ENCODE results near the gene GASK1A.

The GASK1A gene

GRCh38 chr3:42991341-42992315 lies 12.5 kb downstream of the GASK1A start:
- no peak for DNase-seq (ENCODE audit: low read depth in 2 of 2)
- TF ChIP-seq, protein P1, sequence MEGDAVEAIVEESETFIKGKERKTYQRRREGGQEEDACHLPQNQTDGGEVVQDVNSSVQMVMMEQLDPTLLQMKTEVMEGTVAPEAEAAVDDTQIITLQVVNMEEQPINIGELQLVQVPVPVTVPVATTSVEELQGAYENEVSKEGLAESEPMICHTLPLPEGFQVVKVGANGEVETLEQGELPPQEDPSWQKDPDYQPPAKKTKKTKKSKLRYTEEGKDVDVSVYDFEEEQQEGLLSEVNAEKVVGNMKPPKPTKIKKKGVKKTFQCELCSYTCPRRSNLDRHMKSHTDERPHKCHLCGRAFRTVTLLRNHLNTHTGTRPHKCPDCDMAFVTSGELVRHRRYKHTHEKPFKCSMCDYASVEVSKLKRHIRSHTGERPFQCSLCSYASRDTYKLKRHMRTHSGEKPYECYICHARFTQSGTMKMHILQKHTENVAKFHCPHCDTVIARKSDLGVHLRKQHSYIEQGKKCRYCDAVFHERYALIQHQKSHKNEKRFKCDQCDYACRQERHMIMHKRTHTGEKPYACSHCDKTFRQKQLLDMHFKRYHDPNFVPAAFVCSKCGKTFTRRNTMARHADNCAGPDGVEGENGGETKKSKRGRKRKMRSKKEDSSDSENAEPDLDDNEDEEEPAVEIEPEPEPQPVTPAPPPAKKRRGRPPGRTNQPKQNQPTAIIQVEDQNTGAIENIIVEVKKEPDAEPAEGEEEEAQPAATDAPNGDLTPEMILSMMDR (IDR thresholded peaks at IDR 0.05; ENCODE audit: low read depth, low read length): no peak
- H3K4me3 ChIP-seq (replicated peaks in 1 of 2; ENCODE audit: low read depth in 2 of 2, low read length in 2 of 2): no peak overlapping the region

GRCh38 chr3:42994595-42994994 lies 15.5 kb downstream of the GASK1A start:
- DNase-seq (ENCODE audit: low read depth in 2 of 2): no peak
- H3K4me3 ChIP-seq (replicated peaks in 1 of 2; ENCODE audit: low read depth in 2 of 2, low read length in 2 of 2): no peak overlapping the region
- TF ChIP-seq, protein P1 (IDR thresholded peaks at IDR 0.05; ENCODE audit: low read depth, low read length): no peak

GRCh38 chr3:42996021-42996420 lies 16.9 kb downstream of the GASK1A start:
- H3K4me3 ChIP-seq (replicated peaks in 1 of 2; ENCODE audit: low read depth in 2 of 2, low read length in 2 of 2): no peak overlapping the region
- no peak for DNase-seq (ENCODE audit: low read depth in 2 of 2)
- TF ChIP-seq, protein P1 (IDR thresholded peaks at IDR 0.05; ENCODE audit: low read depth, low read length): no peak

DNA sequence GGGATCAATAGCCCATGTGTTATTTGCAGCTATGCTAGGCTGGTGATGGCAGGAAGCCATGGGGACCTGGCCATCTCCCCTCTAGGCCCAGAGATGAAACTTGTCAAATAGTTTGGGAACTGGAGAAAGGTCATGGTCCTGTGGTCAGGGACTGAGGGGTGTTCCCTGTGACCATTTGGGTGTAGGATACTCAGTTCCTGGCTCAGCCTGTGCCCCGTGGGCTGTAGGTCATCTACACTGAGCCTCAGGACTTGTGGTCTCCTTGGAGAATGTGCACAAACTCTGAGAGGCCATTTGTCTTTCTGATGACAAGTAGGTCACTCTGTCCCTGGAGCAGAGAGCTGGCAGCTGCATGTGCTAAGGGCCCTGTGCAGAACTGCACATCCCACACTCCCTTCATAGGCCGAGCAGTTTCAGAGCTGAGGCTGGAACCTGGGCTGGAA lies 17.5 kb downstream of the GASK1A start:
- no peak overlapping the region for H3K4me3 ChIP-seq (replicated peaks in 1 of 2; ENCODE audit: low read depth in 2 of 2, low read length in 2 of 2)
- no peak for DNase-seq (ENCODE audit: low read depth in 2 of 2)
- TF ChIP-seq, protein P1 (IDR thresholded peaks at IDR 0.05; ENCODE audit: low read depth, low read length): no peak

GRCh38 chr3:42999212-42999611 lies 20.1 kb downstream of the GASK1A start:
- no peak overlapping the region for H3K4me3 ChIP-seq (replicated peaks in 1 of 2; ENCODE audit: low read depth in 2 of 2, low read length in 2 of 2)
- TF ChIP-seq, protein P1 (IDR thresholded peaks at IDR 0.05; ENCODE audit: low read depth, low read length): no peak
- peak in 1 of 2 donors; percentile 24 for DNase-seq (ENCODE audit: low read depth in 2 of 2)

DNA sequence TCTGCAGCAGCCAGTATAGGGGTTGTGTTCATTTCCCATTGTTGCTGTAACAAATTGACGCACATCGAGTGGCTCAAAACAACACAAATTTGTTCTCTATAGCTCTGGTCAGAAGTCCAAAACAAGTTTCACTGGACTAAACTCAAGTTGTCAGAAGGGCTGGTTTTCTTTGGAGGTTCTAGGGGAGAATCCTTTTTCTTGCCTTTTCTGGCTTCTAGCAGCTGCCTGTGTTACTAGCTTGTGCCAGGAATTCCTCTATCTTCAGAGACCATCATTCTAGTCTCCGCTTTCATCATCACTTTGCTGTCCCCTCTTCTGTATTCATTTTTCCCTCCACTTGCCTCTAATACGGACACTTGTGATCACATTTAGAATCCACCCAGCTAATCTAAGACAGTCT lies 20.5 kb downstream of the GASK1A start:
- no peak overlapping the region for H3K4me3 ChIP-seq (replicated peaks in 1 of 2; ENCODE audit: low read depth in 2 of 2, low read length in 2 of 2)
- no peak for DNase-seq (ENCODE audit: low read depth in 2 of 2)
- TF ChIP-seq, protein P1 (IDR thresholded peaks at IDR 0.05; ENCODE audit: low read depth, low read length): no peak
